ENCODE data around the gene HAO1. TPM values are rescaled to one million over a fixed set of nuclear protein-coding genes. Genes with fewer than 3 reads are reported as not detected.

Gene HAO1
- total and polyA plus RNA-seq, 2 experiments from 2014 or later: 1.7 to 2.7 TPM

GRCh38 chr20:7866285-7866684 lies 74.0 kb downstream of the HAO1 start:
- no peak overlapping the region for H3K4me3 ChIP-seq
- H3K27ac ChIP-seq: no peak overlapping the region
- DNase-seq (ENCODE audit: low spot score): peak; percentile 50
- no peaks in the 10 kb centered on the region for H3K9me2 ChIP-seq (replicated peaks; ENCODE audit: insufficient read depth)
- 50% methylated on average over 11 of the region's 11 CpGs for WGBS (ENCODE audit: low lambda C conversion rate, missing lambda C conversion rate)
- TF ChIP-seq EZH2 (IDR thresholded peaks at IDR 0.05; ENCODE audit: borderline replicate concordance): no peak
- TF ChIP-seq EZH2phosphoT487 (IDR thresholded peaks at IDR 0.05; ENCODE audit: low read depth, severe bottlenecking, unreplicated experiment): no peak
- no peak for TF ChIP-seq CTCF (IDR thresholded peaks at IDR 0.05; ENCODE audit: poor library complexity)
- no peaks in the 10 kb centered on the region for H3K4me1 ChIP-seq (ENCODE audit: insufficient read depth)
- H3K27me3 ChIP-seq: peaks cover 5% of the 10 kb centered on the region
- H3K79me2 ChIP-seq: no peaks in the 10 kb centered on the region
- H3K9me3 ChIP-seq (ENCODE audit: low read depth): no peaks in the 10 kb centered on the region
- no peak overlapping the region for H2AFZ ChIP-seq
- peak overlapping the region; percentile 43 for H3K4me2 ChIP-seq
- H3K36me3 ChIP-seq (replicated peaks; ENCODE audit: insufficient read depth, low read depth): no peaks in the 10 kb centered on the region
- H4K20me1 ChIP-seq (ENCODE audit: insufficient read depth, poor library complexity, severe bottlenecking): no peaks in the 10 kb centered on the region

- WGBS (ENCODE audit: low lambda C conversion rate, missing lambda C conversion rate): 20% methylated on average over 3 of the region's 3 CpGs
These were observed 80.9 kb downstream of the HAO1 start for GRCh38 chr20:7859356-7859802.

GRCh38 chr20:7858734-7859250 lies 81.5 kb downstream of the HAO1 start:
- no peak overlapping the region for H3K4me2 ChIP-seq
- H3K79me2 ChIP-seq: no peaks in the 10 kb centered on the region
- no peaks in the 10 kb centered on the region for H3K36me3 ChIP-seq (replicated peaks; ENCODE audit: insufficient read depth, low read depth)
- peaks cover 5% of the 10 kb centered on the region for H3K27me3 ChIP-seq
- 50% methylated on average over 4 of the region's 4 CpGs for WGBS (ENCODE audit: low lambda C conversion rate, missing lambda C conversion rate)
- no peaks in the 10 kb centered on the region for H3K9me3 ChIP-seq (ENCODE audit: low read depth)
- H3K9me2 ChIP-seq (replicated peaks; ENCODE audit: insufficient read depth): no peaks in the 10 kb centered on the region
- no peak overlapping the region for H2AFZ ChIP-seq
- TF ChIP-seq EZH2 (IDR thresholded peaks at IDR 0.05; ENCODE audit: borderline replicate concordance) (no peak), CTCF (IDR thresholded peaks at IDR 0.05; ENCODE audit: poor library complexity) (no peak), EZH2phosphoT487 (IDR thresholded peaks at IDR 0.05; ENCODE audit: low read depth, severe bottlenecking, unreplicated experiment) (no peak)
- H3K4me3 ChIP-seq: no peak overlapping the region
- no peak for DNase-seq (ENCODE audit: low spot score)
- peaks cover 3% of the 10 kb centered on the region for H3K4me1 ChIP-seq (ENCODE audit: insufficient read depth)
- no peaks in the 10 kb centered on the region for H4K20me1 ChIP-seq (ENCODE audit: insufficient read depth, poor library complexity, severe bottlenecking)
- no peak overlapping the region for H3K27ac ChIP-seq

More at GRCh38 chr20:7859356-7859802, 80.9 kb downstream of the HAO1 start:
- Histone ChIP-seq H3K9me2 (replicated peaks; ENCODE audit: insufficient read depth) (no peaks in the 10 kb centered on the region), H3K9me3 (ENCODE audit: low read depth) (no peaks in the 10 kb centered on the region), H3K27me3 (peaks cover 5% of the 10 kb centered on the region), H3K79me2 (no peaks in the 10 kb centered on the region), H3K4me2 (no peak overlapping the region), H3K27ac (no peak overlapping the region), H3K4me1 (ENCODE audit: insufficient read depth) (peaks cover 3% of the 10 kb centered on the region), H3K36me3 (replicated peaks; ENCODE audit: insufficient read depth, low read depth) (no peaks in the 10 kb centered on the region), H3K4me3 (no peak overlapping the region), H4K20me1 (ENCODE audit: insufficient read depth, poor library complexity, severe bottlenecking) (no peaks in the 10 kb centered on the region), H2AFZ (no peak overlapping the region)
- peak; percentile 62 for DNase-seq (ENCODE audit: low spot score)
- TF ChIP-seq EZH2 (IDR thresholded peaks at IDR 0.05; ENCODE audit: borderline replicate concordance): no peak
- TF ChIP-seq CTCF (IDR thresholded peaks at IDR 0.05; ENCODE audit: poor library complexity): peak; percentile 94
